Panc1 (cell line): Measurements from ENCODE around the gene MTHFSD. TPM values are rescaled to one million over a fixed set of nuclear protein-coding genes. Genes with fewer than 3 reads are reported as not detected.

Experiments used
- ATAC-seq: fragments of 200-7000 bp; cut with Tn5 transposase; 2 replicates; pipeline ENCODE4 v1.9.1; 2020; ENCODE audit warnings: mild to moderate bottlenecking, moderate library complexity
- BruUV-seq: library from RNA; stranded (reverse); fragments of 400-500 nt; replicated peaks from 2 replicates; lab custom pipeline; 2021; lab: Mats Ljungman, UMichigan
- CTCF ChIA-PET: fragments of 300-600 bp; sonication (Branson Sonifier 250); formaldehyde crosslinking; loops from one replicate; lab custom pipeline; 2022; ENCODE audit warnings: antibody characterized with exemption; lab: Charles Lee
- POLR2A ChIA-PET: fragments of 300-600 bp; sonication (Branson Sonifier 250); formaldehyde crosslinking; loops from one replicate; lab custom pipeline; 2022; ENCODE audit warnings: antibody characterized with exemption; lab: Charles Lee
- DNase-seq: peaks from one replicate; pipeline ENCODE4 v3.0.0-alpha.2; 2010; ENCODE audit warnings: low read depth, low spot score
- H3K27ac ChIP-seq: 2 replicates; pipeline ENCODE4 v1.5.1; 2011; ENCODE audit warnings: mild to moderate bottlenecking, low read length, inconsistent platforms
- H3K27me3 ChIP-seq: fragments of 200-500 bp; sonication (Bioruptor generic); 2 replicates; pipeline ENCODE4 v1.6.0; 2014; ENCODE audit warnings: low read length, inconsistent platforms; ENCODE audit not compliant: control insufficient read depth, insufficient read depth
- H3K36me3 ChIP-seq: fragments of 200-500 bp; sonication (Bioruptor generic); 2 replicates; pipeline ENCODE4 v1.5.1; 2014; ENCODE audit warnings: inconsistent platforms, mild to moderate bottlenecking, low read length, moderate library complexity; ENCODE audit not compliant: control insufficient read depth, insufficient read depth
- H3K4me1 ChIP-seq: 2 replicates; pipeline ENCODE4 v1.5.1; 2011; ENCODE audit warnings: inconsistent platforms, mild to moderate bottlenecking, low read length, moderate library complexity; ENCODE audit not compliant: control insufficient read depth, insufficient read depth
- H3K4me3 ChIP-seq, 2 experiments: 2 replicates each; pipeline ENCODE4 v1.5.1; 2011 to 2012; ENCODE audit warnings: low read depth in 2 of 2, low read length in 2 of 2, mild to moderate bottlenecking in 2 of 2, inconsistent platforms in 1 of 2, moderate library complexity in 1 of 2
- H3K9me3 ChIP-seq: fragments of 200-500 bp; sonication (Bioruptor generic); 2 replicates; pipeline ENCODE4 v1.5.1; 2014; ENCODE audit warnings: low read depth, mild to moderate bottlenecking, inconsistent platforms, low read length, moderate library complexity; ENCODE audit not compliant: control insufficient read depth, insufficient read depth
- POLR2AphosphoS5 ChIP-seq: IDR thresholded peaks from 2 replicates; pipeline ENCODE4 v1.6.1; 2012; ENCODE audit warnings: mild to moderate bottlenecking, low read depth, low read length, moderate library complexity
- REST ChIP-seq, 2 experiments: IDR thresholded peaks; 2 replicates each; pipeline ENCODE4 v1.6.1; 2011 to 2012; ENCODE audit warnings: low read depth in 2 of 2, control low read depth in 1 of 2, low read length in 1 of 2, mild to moderate bottlenecking in 1 of 2, moderate library complexity in 1 of 2; ENCODE audit not compliant: insufficient read depth in 1 of 2
- SIN3A ChIP-seq: IDR thresholded peaks from 2 replicates; pipeline ENCODE4 v1.6.1; 2012; ENCODE audit warnings: low read depth, mild to moderate bottlenecking, low read length, moderate library complexity, borderline replicate concordance; ENCODE audit not compliant: insufficient read depth
- TCF7L2 ChIP-seq: IDR thresholded peaks from 2 replicates; pipeline ENCODE4 v1.6.1; 2011; ENCODE audit warnings: mild to moderate bottlenecking, low read depth, low read length, inconsistent platforms
- in situ Hi-C: cut with HindIII; loops from 2 replicates; pipeline ENCODE4 v1.10.0; 2016; ENCODE audit warnings: low sequenced_read_pairs, low pct_unique_long_range_greater_than_20kb
- intact Hi-C: fragments of 100-400 bp; cut with micrococcal nuclease; formaldehyde crosslinking; loops from one replicate; pipeline ENCODE4 v1.10.0; 2022; ENCODE audit not compliant: unreplicated experiment
- total RNA-seq: library from RNA; stranded (reverse); gene quantifications from one replicate; pipeline ENCODE4 v1.2.1, GENCODE V29; 2021; ENCODE audit not compliant: unreplicated experiment
- TF ChIP-seq, protein P1 (sequence below): fragments of 450-650 bp; IDR thresholded peaks from 2 replicates; pipeline ENCODE4 v1.5.1; 2017; ENCODE audit warnings: mild to moderate bottlenecking

Gene MTHFSD
- total RNA-seq, 1 experiment from 2014 or later = 16.5 TPM

GRCh38 chr16:86492961-86493629 is 61.9 kb downstream of the MTHFSD start:
- H3K27ac ChIP-seq = no peak overlapping the region
- no peaks in the 10 kb centered on the region for H3K36me3 ChIP-seq
- no peak overlapping the region for H3K4me3 ChIP-seq
- TF ChIP-seq, protein P1, sequence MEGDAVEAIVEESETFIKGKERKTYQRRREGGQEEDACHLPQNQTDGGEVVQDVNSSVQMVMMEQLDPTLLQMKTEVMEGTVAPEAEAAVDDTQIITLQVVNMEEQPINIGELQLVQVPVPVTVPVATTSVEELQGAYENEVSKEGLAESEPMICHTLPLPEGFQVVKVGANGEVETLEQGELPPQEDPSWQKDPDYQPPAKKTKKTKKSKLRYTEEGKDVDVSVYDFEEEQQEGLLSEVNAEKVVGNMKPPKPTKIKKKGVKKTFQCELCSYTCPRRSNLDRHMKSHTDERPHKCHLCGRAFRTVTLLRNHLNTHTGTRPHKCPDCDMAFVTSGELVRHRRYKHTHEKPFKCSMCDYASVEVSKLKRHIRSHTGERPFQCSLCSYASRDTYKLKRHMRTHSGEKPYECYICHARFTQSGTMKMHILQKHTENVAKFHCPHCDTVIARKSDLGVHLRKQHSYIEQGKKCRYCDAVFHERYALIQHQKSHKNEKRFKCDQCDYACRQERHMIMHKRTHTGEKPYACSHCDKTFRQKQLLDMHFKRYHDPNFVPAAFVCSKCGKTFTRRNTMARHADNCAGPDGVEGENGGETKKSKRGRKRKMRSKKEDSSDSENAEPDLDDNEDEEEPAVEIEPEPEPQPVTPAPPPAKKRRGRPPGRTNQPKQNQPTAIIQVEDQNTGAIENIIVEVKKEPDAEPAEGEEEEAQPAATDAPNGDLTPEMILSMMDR = no peak
- no peak for TF ChIP-seq TCF7L2
- no peak for TF ChIP-seq POLR2AphosphoS5
- TF ChIP-seq SIN3A = no peak
- TF ChIP-seq REST (IDR thresholded peaks at IDR 0.05; ENCODE audit: insufficient read depth in 1 of 2, low read depth in 2 of 2, low read length in 1 of 2) = no peak
- DNase-seq (no peak), ATAC-seq (no peak)
- H3K4me1 ChIP-seq = no peaks in the 10 kb centered on the region
- H3K9me3 ChIP-seq = no peaks in the 10 kb centered on the region
- ChIA-PET CTCF (interaction anchor here (0.7 kb wide), 1 partner anchor 20 kb away, joined by 3 read pairs; no protein-coding TSS in a partner anchor), POLR2A (interaction anchor here (0.6 kb wide), 1 partner anchor 33 kb away, joined by 3 read pairs; no protein-coding TSS in a partner anchor)
- peaks cover 20% of the 10 kb centered on the region; the same call in 1 of the 2 replicates for H3K27me3 ChIP-seq
- in situ Hi-C loops = no loop called here
- intact Hi-C loops = no loop called here
- no TSS peak for BruUV-seq

GRCh38 chr16:86492267-86492960 is 62.6 kb downstream of the MTHFSD start:
- Histone ChIP-seq H3K4me1 (no peaks in the 10 kb centered on the region), H3K4me3 (no peak overlapping the region), H3K27ac (no peak overlapping the region), H3K27me3 (peaks cover 20% of the 10 kb centered on the region; the same call in 1 of the 2 replicates), H3K36me3 (no peaks in the 10 kb centered on the region), H3K9me3 (no peaks in the 10 kb centered on the region)
- ChIA-PET CTCF (no interaction called here), POLR2A (interaction anchor here (0.6 kb wide), 1 partner anchor 34 kb away, joined by 3 read pairs; no protein-coding TSS in a partner anchor)
- ATAC-seq (no peak), DNase-seq (no peak)
- TF ChIP-seq SIN3A (no peak), REST (IDR thresholded peaks at IDR 0.05; ENCODE audit: insufficient read depth in 1 of 2, low read depth in 2 of 2, low read length in 1 of 2) (no peak), TCF7L2 (no peak), POLR2AphosphoS5 (no peak)
- TF ChIP-seq, protein P1 = no peak
- in situ Hi-C loops = no loop called here
- no TSS peak for BruUV-seq
- intact Hi-C loops = no loop called here
